NCI-H345 treated with DMSO at 0.1 percent for 48 hours (cell line): ENCODE data around the gene C2CD5.
A peak's percentile ranks its signal among the peaks of the same experiment; 100 is the strongest.
"Not testable (repeated sequence)": the region's sequence is repeated elsewhere in the genome, so short reads cannot be mapped to it uniquely, and the experiment has no call there.

Experiments used
- DNase-seq: peaks from one replicate; lab custom pipeline; 2025; ENCODE audit not compliant: unreplicated experiment; lab: John Stamatoyannopoulos, UW

C2CD5 gene

DNA sequence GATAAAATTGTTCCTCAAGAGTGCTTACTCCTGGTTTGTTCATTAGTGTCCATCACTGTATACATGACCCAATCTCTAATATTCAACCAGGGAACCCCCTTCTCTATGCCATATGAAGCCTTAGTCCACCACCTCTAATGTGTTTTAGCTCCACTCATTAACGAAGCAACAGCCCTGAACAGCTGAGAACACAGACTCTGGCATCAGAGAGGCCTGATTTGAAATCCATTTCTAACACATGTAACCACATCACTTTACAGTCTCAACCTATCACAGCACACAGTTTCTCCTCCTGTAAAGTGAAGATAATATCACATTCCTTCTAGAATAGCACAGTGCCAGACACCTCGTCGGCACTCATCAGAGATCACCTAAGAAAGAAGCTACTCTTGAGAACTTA, 64.3 kb downstream of the C2CD5 start:
- no peak for DNase-seq

DNA sequence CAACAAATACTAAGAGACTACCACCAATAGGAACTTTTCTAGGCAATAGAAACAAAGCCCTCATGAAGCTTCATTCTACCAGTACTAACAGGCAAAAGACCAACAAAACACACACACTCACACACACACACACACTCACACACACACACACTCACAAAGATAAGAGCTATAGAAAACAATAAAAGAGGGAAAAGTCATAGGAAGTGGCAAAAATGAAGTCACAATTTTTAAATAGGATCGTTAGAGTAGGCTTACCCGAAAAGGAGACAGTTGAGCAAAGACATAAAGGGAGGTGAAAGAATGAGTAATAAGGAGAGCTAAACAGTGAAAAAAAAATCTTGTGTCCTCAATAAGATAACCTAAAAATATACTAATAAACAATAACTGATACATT, 66.5 kb downstream of the C2CD5 start:
- DNase-seq, result no peak

DNA sequence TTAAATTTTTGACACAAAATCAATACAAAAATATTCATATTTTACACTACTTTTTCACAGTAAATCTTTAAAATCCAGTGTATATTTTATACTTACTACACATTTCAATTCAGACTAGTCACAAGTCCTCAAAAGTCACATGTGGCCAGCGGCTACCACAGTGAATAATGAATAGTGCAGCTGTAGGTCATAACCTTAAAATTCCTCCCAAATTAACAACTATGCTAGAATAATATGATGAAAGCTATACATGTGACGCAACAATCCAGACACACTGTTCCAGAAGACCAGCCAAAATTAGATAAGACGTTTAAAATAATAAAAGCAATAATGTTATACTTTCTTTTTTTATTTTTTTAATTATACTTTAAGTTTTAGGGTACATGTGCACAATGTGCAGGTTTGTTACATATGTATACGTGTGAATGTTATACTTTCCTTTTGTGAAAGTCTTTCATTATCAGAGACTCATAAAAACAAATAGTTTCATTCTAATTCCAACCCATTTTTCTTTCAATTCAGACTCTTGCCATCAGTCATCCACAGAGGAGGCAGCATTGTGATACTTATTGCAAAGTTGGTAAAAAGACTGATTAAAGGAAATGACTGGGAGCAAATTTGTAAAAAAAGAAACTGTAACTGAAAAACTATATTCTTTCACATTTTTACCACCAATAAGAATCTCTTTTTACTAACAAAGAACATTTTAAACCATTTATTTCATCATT, 67.0 kb downstream of the C2CD5 start:
- DNase-seq, result no peak

DNA sequence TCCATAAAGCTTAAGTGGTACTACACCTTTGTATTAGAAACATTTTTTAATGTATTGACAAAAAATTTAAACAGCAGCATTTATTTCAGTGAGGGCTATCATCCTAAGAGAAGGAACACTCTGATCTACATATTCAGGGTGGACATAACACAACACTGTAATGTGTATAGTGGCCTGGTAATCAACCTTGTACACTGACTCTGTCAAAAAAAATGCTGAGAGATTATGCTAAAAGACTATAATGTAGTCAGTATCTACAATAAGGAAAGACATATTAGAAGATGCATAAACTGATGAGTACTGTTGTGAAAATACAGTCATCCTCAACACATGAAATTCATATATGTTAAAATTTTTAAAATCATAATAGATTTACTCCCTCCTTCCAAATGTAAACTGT, 68.2 kb downstream of the C2CD5 start:
- no peak for DNase-seq

DNA sequence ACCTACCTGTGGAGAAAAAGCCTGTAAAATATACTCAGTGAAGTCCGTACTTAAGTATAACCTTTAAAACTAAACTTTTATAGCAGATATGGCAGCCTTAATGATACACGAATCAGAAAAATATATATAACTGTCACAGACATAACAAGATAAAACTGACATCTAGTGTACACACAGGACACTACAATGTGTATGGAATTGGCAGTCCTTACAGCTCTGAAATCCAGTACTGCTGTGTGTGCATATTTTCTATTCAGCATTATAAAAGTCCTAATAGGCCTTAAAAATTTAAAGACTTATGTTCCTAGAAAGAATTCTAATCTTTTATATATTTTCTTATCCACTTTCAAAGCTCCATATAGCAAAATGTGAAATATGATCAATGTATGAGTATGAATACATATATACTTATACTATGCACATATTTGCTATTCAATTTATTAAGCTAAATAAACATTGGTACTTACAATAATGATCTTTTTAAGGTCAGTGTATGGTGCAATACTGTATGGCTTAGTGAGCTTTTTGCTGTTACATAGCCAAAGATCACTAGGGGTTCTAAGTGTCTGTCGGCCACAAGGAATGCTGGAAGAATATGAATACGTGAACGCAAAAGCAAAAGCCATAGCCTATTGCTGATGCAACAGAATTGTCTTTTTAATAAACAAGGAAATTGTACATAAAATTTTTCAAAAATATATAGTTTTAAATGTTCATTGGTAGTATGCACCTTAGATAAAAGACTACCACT, 69.2 kb downstream of the C2CD5 start:
- no peak for DNase-seq

DNA sequence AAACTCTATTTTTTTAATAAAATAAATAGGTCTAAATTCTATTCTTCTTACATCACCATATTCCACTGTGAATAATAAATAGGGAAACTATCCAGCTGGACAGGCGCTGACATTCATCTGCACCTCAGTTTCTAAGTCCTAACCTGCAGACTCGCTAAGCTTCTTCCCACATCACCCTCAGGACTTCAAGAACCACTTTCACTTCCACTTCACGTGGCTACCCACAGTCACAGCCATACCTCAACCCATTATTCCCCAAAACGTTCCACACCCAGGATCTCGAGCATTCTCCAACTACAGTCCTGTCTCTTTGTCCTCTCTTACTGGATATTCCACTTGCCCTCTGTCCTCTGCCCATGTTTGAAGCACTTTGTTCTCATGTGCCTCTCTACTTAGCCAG, 71.1 kb downstream of the C2CD5 start:
- DNase-seq, result no peak

DNA sequence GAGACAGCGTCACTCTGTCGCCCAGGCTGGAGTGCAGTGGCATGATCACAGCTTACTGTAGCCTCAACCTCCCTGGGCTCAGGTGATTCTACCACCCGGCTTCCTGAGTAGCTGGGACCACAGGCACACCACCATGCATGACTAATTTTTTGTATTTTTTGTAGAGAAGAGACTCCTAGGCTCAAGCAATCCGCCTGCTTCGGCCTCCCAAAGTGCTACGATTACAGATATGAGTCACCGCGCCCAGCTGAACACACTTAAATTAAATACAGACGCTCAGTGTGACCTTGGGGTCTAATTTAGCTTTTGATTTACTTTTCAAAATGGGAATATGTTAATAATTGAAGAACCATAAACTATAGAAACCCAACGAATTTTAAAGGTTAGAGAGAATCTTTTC, 77.2 kb downstream of the C2CD5 start:
- no peak for DNase-seq

DNA sequence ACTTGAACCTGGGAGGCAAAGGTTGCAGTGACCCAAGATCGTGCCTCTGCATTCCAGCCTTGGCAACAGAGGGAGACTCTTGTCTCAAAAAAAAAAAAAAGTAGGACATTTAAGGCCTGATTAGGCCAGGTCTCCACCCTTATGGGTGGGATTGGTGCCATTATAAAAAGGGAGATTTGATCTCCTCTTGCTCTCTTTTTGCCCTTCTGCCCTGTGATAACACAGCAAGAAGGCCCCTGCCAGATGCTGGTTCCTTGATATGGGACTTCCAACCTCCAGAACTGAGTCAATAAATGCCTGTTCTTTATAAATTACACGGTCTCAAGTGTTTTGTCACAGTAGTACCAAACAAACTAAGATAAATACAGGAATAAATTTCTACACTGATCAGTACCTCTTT, 81.0 kb downstream of the C2CD5 start:
- no peak for DNase-seq

DNA sequence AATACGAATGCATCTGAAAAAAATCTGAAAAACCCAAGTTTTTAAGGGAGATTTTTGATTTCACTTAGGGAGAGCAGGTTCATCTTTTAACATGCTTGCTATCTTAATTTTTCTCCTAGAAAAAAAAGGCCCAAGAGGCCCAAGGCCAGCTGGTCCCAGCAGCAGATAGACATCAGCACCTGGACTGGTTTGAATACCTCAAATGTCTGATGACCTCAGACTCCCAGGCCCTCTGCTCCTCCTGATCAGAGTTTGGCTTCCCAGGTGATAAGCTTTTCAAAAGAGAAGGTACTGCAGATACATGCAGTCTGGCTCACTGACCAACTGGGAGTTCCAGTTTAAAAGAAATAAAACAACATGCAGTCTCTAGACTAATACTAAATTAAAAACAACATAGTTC, 82.6 kb downstream of the C2CD5 start:
- DNase-seq, result no peak

DNA sequence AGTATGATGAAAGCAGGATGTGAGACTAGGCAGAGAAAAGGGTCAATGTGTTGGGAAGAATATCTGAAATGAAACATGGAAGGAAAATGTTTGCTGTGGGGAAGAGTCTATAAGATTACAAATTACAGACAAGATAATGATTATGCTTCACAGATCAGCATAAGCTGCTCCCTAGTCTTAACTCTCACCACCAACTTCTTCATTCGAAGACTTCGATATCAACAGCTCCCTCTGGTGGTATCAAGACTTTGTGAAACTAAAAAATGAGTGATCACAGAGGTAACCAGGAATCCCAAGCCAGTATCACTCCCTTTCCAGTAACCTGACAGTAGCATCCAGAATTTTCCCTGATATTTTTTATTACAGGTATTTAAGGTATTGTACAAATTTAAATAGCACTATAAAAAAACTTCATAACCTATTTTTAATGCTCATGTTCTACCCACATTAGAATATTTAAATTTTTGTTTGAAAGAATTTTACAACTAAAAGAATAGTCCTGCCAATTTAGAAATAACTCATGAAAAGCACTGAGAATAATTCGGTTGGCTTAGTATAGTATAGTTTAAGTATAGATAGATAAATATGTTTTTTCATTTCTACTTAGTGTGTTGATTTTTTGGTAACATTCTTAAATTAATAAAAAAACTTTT, 84.4 kb downstream of the C2CD5 start:
- peak; percentile 5 for DNase-seq

DNA sequence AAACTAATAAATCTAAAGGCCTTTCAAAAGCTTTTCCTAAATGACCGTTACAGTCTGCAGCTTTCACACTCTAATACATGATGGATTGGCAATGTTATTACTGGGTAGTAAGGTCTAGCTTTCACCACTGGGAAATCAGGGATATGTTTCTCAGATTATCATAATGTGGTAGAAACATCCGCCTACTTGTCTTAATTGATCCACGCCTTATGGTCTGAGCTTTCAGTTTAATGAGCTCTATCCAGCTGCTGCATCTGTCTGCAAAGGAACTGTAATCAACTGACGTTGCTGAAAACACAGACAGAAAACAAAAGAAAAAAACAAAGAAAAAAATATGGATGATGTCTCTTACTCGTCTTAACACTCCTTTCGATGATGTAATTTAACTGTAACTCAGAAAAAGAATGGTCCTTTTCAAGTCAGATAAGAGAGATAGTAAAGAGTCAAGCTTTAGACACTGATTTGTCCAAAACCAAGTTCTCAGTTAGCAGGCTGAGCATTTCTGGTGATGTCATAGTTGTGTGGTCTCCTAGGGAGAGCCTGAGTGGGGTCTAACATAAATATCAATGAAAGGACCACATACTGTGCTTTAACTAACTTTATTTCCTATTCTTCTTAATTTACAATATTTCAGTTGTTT, 85.9 kb downstream of the C2CD5 start:
- no peak for DNase-seq

DNA sequence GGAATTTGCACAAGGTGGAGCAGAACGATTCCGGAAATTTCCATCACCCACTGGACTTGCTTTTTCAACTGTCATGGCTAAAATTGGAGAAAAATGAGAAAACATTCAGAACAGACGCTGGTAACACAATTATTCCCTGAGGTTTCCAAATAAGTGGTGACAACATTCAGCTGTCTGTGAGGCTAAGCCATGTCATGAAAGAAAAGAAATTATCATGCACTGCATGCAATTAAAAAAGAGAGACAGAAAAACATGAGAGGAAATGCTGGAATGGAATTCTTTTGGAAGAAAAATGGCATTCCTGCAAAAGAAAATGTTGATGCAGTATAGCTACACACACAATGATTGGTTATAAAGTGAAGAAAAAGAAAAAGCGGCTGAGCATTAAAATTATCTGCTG, 87.3 kb downstream of the C2CD5 start:
- DNase-seq, result no peak

DNA sequence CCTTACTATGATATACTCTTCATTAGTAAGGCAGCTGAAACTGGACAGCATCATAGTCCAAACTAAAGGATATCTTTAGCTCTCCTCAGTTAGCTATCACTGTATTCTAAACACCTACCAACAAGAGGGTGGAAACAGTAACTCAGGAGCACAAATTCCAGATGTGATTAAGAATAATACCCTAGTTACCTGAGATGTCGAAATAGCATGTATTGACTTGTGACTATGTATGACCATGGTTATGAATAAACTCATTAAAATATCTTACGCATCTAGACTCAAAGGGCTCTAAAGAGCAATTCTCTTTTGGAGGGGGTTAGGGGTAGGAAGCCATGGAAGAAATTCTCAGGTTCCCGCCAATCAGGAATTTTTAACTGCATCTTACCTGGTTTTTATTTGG, 90.8 kb downstream of the C2CD5 start:
- DNase-seq, result no peak

DNA sequence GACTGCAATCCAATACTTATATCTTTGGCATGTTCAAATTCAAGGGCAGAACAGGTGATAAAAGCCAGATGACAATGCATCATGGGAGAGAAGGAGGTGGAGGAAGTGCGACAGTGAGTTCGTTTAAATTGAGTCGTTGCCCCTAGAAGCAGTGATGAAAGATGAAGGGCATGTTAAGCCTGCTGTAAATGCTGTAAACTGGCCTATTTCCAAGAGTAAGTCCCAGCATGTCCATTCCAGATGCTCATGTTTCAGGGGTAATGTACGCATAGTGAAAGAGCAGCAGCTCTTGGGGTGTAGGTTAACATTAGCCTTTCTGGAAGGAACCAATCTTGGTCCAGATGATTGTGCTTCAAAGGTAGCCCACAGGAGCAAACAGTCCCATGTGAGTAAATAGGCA, 97.1 kb downstream of the C2CD5 start:
- DNase-seq, result no peak

DNA sequence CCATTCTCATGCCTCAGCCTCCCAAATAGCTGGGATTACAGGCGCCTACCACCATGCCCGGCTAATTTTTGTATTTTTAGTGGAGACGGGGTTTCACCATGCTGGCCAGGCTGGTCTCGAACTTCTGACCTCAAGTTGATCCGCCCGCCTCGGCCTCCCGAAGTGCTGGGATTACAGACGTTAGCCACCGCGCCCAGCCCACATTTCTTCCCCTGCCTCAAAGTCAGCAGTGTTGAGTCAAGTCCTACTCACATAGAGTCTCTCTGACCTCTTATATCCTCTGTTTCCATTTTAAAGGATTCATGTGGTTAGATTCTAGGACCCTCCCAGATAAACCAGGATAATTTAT, 100.1 kb downstream of the C2CD5 start:
- DNase-seq, result not testable (repeated sequence)

DNA sequence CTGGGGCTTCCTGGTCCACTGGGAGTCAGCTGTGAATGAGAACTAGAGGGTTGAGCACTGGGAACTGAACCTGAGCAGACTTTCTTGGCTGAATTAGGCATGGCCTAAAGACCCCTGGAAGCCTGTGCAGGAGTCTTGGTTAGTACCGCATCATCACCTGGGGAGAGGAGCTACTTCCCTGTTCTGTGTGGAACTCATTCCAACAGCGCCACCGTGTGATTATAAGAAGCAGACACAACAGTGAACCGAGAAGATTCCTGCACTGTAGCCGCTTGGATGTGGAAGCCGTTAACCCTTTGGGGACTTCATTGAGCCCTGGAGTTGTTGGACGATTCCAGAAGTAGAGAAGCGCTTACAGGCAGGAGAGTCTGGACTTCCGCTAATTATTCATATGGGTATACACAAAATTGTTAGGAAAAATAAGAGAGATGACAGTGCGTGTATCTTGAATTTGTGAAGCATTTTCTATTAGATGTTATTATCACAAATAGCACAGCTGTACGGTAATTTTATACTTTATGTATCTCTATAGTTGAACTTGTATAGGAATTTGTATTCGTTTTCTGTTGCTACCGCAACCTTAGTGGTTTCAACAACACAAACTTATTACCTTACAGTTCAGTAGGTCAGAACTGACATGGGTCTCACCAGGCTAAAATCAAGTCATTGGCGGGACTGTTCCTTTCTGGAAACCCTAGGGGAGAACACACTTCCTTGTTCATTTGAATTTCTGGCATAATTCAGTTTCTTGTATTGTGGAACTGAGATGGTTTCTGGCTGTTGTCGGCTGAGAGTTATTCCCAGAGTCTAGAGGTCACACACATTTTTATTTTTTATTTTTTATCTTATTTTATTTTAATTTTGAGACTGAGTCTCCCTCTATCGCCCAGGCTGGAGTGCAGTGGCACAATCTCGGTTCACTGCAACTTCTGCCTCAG, 100.7 kb downstream of the C2CD5 start:
- peak; percentile 62 for DNase-seq

DNA sequence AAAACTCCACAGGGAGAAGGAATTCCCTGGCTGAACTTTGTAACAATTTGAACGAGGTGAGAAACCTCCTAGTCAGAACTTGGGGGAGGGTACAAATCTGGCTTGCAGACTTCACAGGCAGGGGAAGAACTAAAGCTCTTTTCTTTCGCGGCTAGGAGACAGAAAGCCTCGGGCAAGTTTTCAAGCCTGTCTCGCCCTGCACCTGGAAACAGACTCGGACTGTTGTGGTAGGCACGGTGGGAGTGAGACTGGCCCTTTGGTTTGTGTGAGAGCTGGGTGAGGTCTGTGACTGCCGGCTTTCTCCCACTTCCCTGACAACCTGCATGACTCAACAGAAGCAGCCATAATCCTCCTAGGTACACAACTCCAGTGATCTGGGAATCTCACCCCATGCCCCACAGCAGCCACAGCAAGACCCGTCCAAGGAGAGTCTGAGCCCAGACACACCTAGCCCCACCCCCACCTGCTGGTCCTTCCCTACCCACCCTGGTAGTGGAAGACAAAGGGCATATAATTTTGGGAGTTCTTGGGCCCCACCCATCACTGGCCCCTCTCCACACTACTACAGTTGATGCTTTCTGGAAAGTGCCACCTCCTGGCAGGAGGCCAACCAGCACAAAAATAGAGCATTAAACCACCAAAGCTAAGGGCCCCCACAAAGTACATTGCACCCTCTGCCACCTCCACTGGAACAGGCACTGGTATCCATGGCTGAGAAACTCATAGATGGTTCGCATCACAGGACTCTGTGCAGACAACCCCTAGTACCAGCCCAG, 107.1 kb downstream of the C2CD5 start:
- no peak for DNase-seq

DNA sequence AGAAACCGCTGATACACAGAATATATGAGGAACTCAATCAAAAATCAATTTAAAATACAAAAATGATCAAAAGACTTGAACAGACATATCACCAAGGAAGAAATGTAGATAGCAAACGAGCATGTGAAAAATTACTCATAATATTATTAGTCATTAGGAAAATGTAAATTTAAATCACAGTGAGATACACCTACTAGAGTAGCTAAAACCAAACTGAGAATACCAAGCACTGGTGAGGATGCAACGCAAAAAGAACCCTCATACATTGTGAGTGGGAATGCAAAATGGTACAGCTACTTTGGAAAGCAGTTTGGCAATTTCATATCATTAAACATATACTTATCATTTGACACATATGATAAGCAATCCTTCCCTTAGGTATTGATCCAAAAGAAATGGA, 108.8 kb downstream of the C2CD5 start:
- no peak for DNase-seq

DNA sequence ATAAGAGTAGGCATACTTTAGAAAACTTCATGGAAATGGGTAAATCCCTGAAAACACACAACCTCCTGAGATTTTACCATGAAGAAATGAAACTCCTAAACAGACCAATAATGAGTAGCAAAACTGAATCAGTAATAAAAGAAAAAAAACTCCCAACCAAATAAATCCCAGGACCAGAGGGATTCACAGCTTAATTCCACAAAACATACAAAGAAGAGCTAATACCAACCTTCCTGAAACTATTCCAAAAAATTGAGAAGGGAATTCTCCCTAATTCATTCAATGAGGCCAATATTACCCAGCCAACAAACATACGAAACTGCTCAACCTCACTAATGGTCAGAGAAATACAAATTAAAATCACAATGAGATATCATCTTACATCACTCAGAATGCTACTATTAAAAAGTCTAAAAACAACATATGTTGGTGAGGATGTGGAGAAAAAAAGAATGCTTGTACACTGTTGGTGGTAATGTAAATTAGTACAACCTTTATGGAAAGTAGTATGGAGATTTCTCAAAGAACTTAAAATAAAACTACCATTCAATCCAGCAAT, 112.6 kb downstream of the C2CD5 start:
- no peak for DNase-seq

DNA sequence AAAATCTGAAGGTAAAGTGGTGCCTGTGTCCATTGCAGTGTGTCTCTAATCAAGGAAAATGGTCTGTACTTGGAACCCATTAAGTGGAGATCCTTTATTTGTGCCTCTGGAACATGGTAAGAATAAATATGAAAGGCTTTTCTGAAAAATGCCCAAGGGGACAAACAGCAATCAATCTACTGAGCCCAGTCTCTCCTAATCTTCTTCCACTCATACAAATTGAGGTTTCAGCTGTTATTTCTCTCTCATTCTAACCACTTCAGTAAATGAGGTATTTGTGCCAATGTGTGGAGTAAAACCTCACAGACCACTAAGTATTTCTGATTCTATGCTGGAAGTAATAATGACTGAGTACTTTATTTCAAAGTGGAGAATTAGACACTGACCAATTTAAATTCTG, 127.5 kb downstream of the C2CD5 start:
- no peak for DNase-seq
